Natural killer cell (primary cell): ENCODE data around the gene SMAD2. TPM values are rescaled to one million over a fixed set of nuclear protein-coding genes. Genes with fewer than 3 reads are reported as not detected.

ENCODE experiments used
- ATAC-seq, 3 donors: fragments of 150-1000 bp in 2 of 3; fragments of 200-7000 bp in 1 of 3; cut with Tn5 transposase; 1 replicate in 1 of 3; 2 replicates in 2 of 3; pipeline ENCODE4 v1.10.0; 2021; ENCODE audit warnings: mild to moderate bottlenecking in 2 of 3, moderate library complexity in 2 of 3
- DNase-seq, 2 donors: peaks; one replicate each; pipeline versions ENCODE4 v3.0.0 to v3.0.0-alpha.2; 2013 to 2021; ENCODE audit warnings: mixed read lengths in 1 of 2
- H3K27ac ChIP-seq: one replicate; pipeline ENCODE4 v1.5.1; 2013; ENCODE audit warnings: mild to moderate bottlenecking, low read length
- H3K27me3 ChIP-seq: one replicate; pipeline ENCODE4 v1.6.1; 2013; ENCODE audit warnings: low read length; ENCODE audit not compliant: control insufficient read depth, insufficient read depth
- H3K36me3 ChIP-seq: one replicate; pipeline ENCODE4 v1.6.1; 2013; ENCODE audit warnings: low read length; ENCODE audit not compliant: control insufficient read depth, insufficient read depth
- H3K4me1 ChIP-seq: one replicate; pipeline ENCODE4 v1.6.1; 2013; ENCODE audit warnings: low read length; ENCODE audit not compliant: control insufficient read depth, insufficient read depth
- H3K4me3 ChIP-seq: one replicate; pipeline ENCODE4 v1.5.1; 2013; ENCODE audit warnings: low read length
- H3K9me3 ChIP-seq: one replicate; pipeline ENCODE4 v1.6.1; 2013; ENCODE audit warnings: low read length; ENCODE audit not compliant: control insufficient read depth, insufficient read depth
- H3K27ac Mint-ChIP-seq, 2 donors: one replicate each; pipeline ENCODE4 v1.8.0; 2022; ENCODE audit warnings: mild to moderate bottlenecking in 2 of 2, mixed read lengths in 2 of 2, moderate library complexity in 1 of 2
- H3K27me3 Mint-ChIP-seq, 2 donors: one replicate each; pipeline ENCODE4 v1.8.0; 2022; ENCODE audit warnings: low read depth in 2 of 2, mixed read lengths in 2 of 2
- H3K36me3 Mint-ChIP-seq: one replicate; pipeline ENCODE4 v1.8.0; 2022; ENCODE audit warnings: mixed read lengths
- H3K4me1 Mint-ChIP-seq, 2 donors: one replicate each; pipeline ENCODE4 v1.8.0; 2022; ENCODE audit warnings: mixed read lengths in 2 of 2
- H3K4me3 Mint-ChIP-seq: one replicate; pipeline ENCODE4 v1.8.0; 2022; ENCODE audit warnings: mild to moderate bottlenecking, moderate library complexity, mixed read lengths
- H3K9me3 Mint-ChIP-seq, 2 donors: one replicate each; pipeline ENCODE4 v1.8.0; 2022; ENCODE audit warnings: mixed read lengths in 2 of 2
- WGBS: methylation state at CpG from one replicate; pipeline ENCODE4 v1.1.7; 2013; ENCODE audit warnings: missing lambda C conversion rate; ENCODE audit not compliant: insufficient coverage; 5-methylcytosine and 5-hydroxymethylcytosine counted together
- intact Hi-C: fragments of 100-400 bp; cut with micrococcal nuclease; formaldehyde crosslinking; loops from one replicate; pipeline ENCODE4 v1.14.2; 2022
- total RNA-seq, 4 donors: library from RNA; stranded (reverse); fragments of 120-200 nt in 1 of 4; gene quantifications; one replicate each; pipeline versions ENCODE4 v1.2.3 to v1.2.4, GENCODE V29; 2013 to 2022
- TF ChIP-seq, protein P1 (sequence below): fragments of 200-600 bp; IDR thresholded peaks from one replicate; pipeline ENCODE4 v1.8.0; 2022; ENCODE audit warnings: antibody characterized with exemption

Gene SMAD2
- total RNA-seq, 3 donors from 2014 or later (not counting 1 experiment from before 2014, with no cell fraction given): 138 to 160 (median 148) TPM

DNA sequence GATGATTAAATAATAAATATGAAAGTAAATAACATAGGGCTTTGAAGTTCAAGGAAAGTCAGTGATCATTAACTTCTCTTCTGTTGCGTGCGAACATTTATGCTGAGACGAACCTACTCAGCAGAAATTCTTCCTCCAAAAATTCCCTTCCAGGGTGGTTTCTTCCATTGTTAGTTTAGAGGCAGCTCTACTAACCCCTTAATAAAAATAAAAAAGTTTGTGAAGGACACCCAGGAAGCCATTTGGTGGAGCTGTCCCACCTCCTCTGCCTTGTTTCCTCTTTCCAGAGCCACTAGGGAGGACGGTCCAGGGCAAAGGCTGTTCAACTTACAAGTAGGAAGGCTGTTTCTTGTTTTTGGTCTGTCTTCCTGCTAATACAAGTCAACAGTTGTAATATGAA lies 2.1 kb upstream of the SMAD2 start:
- Histone ChIP-seq H3K4me1 (peaks cover 9% of the 10 kb centered on the region), H3K27me3 (no peaks in the 10 kb centered on the region), H3K27ac (no peak overlapping the region), H3K36me3 (no peaks in the 10 kb centered on the region), H3K4me3 (no peak overlapping the region), H3K9me3 (no peaks in the 10 kb centered on the region)
- no peaks in the 10 kb centered on the region for H3K9me3 Mint-ChIP-seq
- DNase-seq: no peak
- WGBS: 76% methylated on average over 3 of the region's 4 CpGs
- H3K4me3 Mint-ChIP-seq: no peak overlapping the region
- peaks cover 30 to 33% of the 10 kb centered on the region in 2 donors for H3K4me1 Mint-ChIP-seq
- peak overlapping the region in 1 of 2 donors; percentile 76 for H3K27ac Mint-ChIP-seq
- TF ChIP-seq, protein P1, sequence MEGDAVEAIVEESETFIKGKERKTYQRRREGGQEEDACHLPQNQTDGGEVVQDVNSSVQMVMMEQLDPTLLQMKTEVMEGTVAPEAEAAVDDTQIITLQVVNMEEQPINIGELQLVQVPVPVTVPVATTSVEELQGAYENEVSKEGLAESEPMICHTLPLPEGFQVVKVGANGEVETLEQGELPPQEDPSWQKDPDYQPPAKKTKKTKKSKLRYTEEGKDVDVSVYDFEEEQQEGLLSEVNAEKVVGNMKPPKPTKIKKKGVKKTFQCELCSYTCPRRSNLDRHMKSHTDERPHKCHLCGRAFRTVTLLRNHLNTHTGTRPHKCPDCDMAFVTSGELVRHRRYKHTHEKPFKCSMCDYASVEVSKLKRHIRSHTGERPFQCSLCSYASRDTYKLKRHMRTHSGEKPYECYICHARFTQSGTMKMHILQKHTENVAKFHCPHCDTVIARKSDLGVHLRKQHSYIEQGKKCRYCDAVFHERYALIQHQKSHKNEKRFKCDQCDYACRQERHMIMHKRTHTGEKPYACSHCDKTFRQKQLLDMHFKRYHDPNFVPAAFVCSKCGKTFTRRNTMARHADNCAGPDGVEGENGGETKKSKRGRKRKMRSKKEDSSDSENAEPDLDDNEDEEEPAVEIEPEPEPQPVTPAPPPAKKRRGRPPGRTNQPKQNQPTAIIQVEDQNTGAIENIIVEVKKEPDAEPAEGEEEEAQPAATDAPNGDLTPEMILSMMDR: no peak
- no peak for ATAC-seq
- intact Hi-C loops: no loop called here
- no peaks in the 10 kb centered on the region for H3K36me3 Mint-ChIP-seq
- H3K27me3 Mint-ChIP-seq: peaks cover 0 to 3% of the 10 kb centered on the region in 2 donors

DNA sequence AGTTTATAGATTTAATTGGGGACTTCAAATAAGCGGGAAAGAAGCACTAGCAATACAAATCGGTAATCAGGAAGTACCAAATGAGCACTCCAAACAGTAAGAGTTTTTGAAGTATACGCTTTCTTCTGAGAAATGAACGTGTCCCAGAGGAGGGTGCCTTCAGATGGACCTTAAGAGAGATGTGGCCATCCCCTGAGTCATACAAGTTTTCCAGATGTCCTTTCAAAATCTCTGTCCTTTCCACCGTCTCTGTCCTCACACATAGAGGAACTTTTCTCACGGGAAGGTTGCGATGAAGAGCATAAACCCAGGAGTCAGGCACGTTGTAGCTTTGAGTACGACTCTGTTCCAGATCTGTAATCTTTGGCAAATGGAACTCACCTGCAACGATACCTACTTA lies 1.7 kb upstream of the SMAD2 start:
- H3K27me3 ChIP-seq: no peaks in the 10 kb centered on the region
- H3K27ac ChIP-seq: peak overlapping the region; percentile 88
- Mint-ChIP-seq H3K36me3 (no peaks in the 10 kb centered on the region), H3K27ac (peak overlapping the region; percentile 76 to 94), H3K27me3 (peaks cover 0 to 3% of the 10 kb centered on the region in 2 donors), H3K4me1 (peaks cover 33 to 36% of the 10 kb centered on the region in 2 donors), H3K4me3 (peak overlapping the region; percentile 80), H3K9me3 (no peaks in the 10 kb centered on the region)
- H3K4me3 ChIP-seq: no peak overlapping the region
- H3K4me1 ChIP-seq: peaks cover 9% of the 10 kb centered on the region
- ATAC-seq (no peak), DNase-seq (no peak)
- H3K9me3 ChIP-seq: no peaks in the 10 kb centered on the region
- TF ChIP-seq, protein P1: no peak
- 85% methylated on average over 10 of the region's 10 CpGs for WGBS
- intact Hi-C loops: no loop called here
- no peaks in the 10 kb centered on the region for H3K36me3 ChIP-seq

GRCh38 chr18:47931718-47932103 lies 1.3 kb upstream of the SMAD2 start:
- H3K27me3 ChIP-seq: no peaks in the 10 kb centered on the region
- H3K9me3 ChIP-seq: no peaks in the 10 kb centered on the region
- DNase-seq (peak in 1 of 2 donors; percentile 69), ATAC-seq (no peak)
- peak overlapping the region; percentile 88 for H3K27ac ChIP-seq
- Mint-ChIP-seq H3K4me3 (peak overlapping the region; percentile 80), H3K36me3 (no peaks in the 10 kb centered on the region), H3K27me3 (peaks cover 0 to 3% of the 10 kb centered on the region in 2 donors), H3K27ac (peak overlapping the region; percentile 76 to 94), H3K9me3 (no peaks in the 10 kb centered on the region), H3K4me1 (peaks cover 37 to 41% of the 10 kb centered on the region in 2 donors)
- TF ChIP-seq, protein P1: no peak
- peaks cover 6% of the 10 kb centered on the region for H3K4me1 ChIP-seq
- H3K36me3 ChIP-seq: no peaks in the 10 kb centered on the region
- H3K4me3 ChIP-seq: peak overlapping the region; percentile 56
- intact Hi-C loops: no loop called here
- 33% methylated on average over 8 of the region's 8 CpGs for WGBS
